Tongue (tissue), 2 donors: ENCODE data around the gene RETREG3. TPM values are rescaled to one million over a fixed set of nuclear protein-coding genes. Genes with fewer than 3 reads are reported as not detected.
A peak's percentile ranks its signal among the peaks of the same experiment; 100 is the strongest.
"Not testable (repeated sequence)": the region's sequence is repeated elsewhere in the genome, so short reads cannot be mapped to it uniquely, and the experiment has no call there.

Experiments
- DNase-seq: peaks from one replicate; pipeline ENCODE4 v3.0.0-alpha.2; 2015
- total RNA-seq: library from RNA; depleted of rRNA; stranded (reverse); fragments of >200 nt; gene quantifications from one replicate; pipeline ENCODE4 v1.2.3, GENCODE V29; 2014

RETREG3 gene
- total RNA-seq, 1 donor from 2014 or later, result 52.6 TPM

GRCh38 chr17:42612013-42612412, 2.8 kb upstream of the RETREG3 start:
- DNase-seq, result no peak

GRCh38 chr17:42609814-42610801, 934 bp upstream of the RETREG3 start:
- not testable (repeated sequence) for DNase-seq

DNA sequence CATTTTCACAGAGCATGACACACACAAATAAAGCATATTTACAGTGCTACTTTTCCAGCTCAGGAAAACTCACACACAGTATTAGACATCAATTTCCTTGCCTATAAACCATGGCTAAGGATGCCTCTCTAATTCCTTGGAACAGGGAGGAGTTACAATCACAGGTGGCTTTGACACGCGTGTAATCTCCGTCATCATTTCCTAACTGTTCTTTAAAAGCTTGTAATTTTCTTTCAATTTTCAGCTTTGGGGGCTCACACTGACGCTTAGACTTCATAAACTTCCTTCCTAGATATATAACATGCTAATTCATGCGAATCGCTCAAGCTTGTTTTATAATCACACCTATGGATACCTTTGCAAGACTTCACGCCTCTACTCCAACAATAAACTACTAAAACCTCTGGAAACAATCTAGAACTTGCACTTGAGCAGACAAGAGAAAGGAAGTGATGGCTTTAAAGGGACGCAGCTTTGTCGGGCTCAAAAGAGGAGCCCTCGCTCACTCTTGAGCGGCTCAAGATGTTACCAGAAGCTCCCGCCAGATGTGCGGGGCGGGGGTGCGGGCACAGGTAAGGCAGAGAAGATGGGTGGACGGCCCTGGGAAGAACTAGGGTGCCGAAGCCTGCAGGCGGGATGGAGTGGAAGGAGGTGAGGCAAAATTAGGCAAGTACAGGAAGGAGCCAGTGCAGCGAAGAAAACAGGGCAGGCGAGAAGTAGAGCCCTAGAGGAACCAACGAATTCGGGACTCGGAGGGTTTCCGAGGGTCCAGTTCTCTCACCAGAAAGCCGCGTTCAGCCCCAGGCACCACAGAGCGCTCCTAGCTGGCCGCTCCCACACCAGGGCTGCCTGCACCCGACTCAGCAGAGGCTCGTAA, 631 bp downstream of the RETREG3 start:
- DNase-seq, result no peak

- DNase-seq, result no peak
These were observed 1.4 kb downstream of the RETREG3 start for GRCh38 chr17:42607769-42608168.

- DNase-seq, result no peak
These were observed 5.9 kb downstream of the RETREG3 start for GRCh38 chr17:42603318-42603717.

DNA sequence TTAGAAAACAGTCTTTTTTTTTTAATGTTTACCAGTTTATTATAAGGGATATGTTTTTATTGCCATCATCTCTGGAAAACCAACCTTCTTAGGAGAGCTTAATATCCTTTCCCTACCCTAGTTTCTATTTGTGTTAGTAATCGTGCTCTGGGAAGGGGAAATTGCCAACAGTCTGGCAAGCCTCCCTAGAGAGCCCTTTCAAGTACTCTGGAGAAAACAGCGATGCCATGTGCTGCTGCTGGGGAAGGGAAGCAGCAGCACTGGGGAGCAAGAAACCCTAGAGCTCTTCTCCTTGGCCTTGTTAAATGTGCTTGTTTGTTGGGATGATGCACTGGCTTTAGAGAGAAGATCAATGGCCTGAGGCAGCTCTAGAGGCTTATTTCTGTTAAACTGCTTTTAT, 10.3 kb downstream of the RETREG3 start:
- DNase-seq, result no peak

- DNase-seq, result no peak
These were observed 12.8 kb downstream of the RETREG3 start for GRCh38 chr17:42596386-42596785.

DNA sequence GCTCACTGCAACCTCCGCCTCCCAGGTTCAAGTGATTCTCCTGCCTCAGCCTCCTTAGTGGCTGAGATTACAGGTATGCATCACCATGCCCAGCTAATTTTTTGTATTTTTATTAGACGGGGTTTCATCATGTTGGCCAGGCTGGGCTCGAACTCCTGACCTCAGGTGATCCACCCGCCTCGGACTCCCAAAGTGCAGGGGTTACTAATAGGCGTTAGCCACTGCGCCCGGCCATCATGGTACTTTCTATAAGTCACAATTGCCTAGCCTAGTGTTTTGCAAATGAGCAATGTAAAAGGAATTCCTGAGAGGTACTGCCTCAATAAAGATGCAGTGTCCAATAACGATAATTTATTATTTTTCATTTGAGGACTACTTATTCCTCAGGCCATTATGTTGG, 17.8 kb downstream of the RETREG3 start:
- no peak for DNase-seq

GRCh38 chr17:42590886-42591285, 18.3 kb downstream of the RETREG3 start:
- DNase-seq, result no peak

- peak; percentile 46 for DNase-seq
These were observed 22.5 kb downstream of the RETREG3 start for GRCh38 chr17:42586514-42587230.

DNA sequence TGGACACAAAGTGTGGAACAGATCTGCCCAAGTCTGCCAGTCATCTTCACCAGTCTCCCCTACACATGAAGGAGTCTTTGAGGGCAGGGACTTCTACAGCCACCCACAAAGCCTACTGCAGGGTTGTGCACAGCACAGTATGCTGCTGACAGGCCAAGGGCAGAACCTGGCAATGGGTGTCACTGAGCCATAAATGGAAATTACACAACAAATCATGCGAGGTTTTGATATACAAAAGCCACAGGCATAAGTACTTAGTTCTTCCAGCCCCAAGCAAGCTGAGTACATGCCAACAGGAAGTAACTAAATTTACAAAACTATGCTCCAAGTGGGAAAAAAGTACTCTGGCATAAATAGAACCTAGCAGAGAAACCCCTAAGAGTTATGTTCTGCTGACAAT, 23.8 kb downstream of the RETREG3 start:
- DNase-seq, result no peak

DNA sequence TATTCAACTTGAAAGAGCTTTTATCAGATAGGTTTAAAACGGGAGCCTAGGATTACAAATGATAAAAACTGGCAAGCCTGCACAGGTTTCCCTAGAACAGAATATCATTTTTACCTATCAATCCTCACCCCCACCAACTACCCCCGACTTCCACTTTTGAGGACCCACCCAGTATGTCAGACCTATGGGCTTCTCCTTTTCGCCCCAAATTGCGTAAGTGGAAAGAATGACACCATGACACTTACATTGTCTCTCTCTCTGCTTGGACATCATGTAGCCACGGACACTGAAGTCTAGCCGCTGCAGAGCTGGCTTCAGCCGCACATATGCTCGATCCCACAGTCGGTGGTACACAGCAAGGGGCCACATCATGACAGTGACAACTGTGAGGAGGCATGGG, 24.3 kb downstream of the RETREG3 start:
- no peak for DNase-seq

DNA sequence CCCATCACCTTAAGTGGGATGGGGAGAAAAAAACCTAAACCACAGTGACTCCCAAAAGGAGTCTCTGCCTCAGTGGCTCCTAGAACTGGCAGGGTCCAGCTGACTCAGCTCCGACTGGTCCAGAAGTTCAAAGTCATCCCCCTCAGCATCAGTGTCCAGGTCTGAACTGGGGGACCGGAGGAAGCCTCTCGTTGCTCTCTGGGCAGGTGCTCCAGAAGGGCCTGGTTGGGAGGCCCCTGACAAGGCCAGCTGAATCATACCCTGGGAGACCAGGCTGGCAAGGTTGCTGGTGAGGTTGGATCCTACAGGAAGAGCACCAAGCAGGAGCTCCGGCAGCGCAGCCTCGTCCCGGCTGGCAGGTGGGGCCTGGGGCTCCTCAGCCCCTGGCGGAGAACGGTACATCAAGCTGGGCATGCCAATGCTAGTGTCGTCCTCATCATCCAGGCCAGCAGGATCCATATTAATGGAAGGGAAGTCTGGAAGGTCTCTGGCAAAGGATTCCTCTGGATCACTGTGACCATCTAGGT, 27.4 kb downstream of the RETREG3 start:
- no peak for DNase-seq

DNA sequence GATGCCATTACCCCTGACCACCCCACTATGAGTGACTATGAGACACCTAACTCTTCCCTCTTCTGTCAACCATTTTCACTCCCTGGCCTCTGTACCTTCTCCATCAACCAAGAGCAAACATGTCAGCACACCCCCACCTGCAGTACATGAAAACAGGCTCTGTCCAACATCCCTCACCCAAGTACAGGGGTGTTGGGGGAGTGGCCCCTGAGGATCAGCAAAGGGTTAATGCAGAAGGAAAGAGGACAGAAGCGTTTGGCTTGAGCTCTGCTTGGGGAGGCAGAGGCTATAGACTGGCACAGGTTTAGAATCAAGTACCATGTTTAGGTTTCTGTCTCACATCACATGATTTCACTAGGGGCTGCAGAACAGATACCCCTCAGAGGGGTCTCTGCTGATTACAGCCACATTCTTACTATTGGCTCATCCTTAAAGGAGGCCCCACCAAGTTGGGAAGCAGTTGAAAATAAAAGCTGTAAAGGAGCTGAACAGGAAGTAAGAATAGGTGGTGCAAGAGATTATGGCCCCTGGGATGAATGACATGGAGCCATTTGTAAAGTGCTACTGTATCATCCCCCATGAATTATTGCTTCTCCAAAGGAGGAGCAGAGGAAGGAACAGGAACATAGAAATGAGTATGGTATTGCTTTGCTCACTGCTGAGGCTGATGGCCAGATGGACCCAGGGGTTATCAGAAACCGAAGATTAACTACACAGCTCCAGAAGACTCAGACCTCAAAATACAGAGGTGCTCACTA, 29.2 kb downstream of the RETREG3 start:
- DNase-seq, result no peak

DNA sequence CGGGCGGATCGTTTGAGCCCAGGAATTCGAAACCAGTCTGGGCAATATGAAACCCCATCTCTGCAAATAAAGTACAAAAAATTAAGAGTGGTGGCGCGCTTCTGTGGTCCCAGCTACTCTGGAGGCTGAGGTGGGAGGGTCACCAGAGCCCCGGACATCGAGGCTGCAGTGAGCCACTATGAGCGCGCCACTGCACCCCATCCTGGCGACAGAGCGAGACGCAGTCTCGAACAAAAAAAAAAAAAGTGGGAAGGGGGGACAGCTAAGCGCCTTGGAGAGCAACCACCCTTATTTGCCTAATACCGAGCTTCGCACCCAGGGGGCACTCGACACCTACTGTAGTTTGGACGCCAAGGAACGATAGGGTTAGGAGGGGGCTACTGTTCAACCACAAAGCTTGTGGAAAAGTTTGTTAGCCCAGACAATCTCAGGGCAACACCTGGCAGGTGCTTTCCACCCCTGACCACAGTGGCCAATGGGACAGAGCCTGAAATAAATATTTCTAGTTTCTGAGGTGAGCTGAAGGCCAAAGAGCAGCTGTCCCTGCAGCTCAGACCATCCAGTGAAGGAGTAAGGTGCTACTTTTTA, 30.8 kb downstream of the RETREG3 start:
- DNase-seq, result peak; percentile 90

DNA sequence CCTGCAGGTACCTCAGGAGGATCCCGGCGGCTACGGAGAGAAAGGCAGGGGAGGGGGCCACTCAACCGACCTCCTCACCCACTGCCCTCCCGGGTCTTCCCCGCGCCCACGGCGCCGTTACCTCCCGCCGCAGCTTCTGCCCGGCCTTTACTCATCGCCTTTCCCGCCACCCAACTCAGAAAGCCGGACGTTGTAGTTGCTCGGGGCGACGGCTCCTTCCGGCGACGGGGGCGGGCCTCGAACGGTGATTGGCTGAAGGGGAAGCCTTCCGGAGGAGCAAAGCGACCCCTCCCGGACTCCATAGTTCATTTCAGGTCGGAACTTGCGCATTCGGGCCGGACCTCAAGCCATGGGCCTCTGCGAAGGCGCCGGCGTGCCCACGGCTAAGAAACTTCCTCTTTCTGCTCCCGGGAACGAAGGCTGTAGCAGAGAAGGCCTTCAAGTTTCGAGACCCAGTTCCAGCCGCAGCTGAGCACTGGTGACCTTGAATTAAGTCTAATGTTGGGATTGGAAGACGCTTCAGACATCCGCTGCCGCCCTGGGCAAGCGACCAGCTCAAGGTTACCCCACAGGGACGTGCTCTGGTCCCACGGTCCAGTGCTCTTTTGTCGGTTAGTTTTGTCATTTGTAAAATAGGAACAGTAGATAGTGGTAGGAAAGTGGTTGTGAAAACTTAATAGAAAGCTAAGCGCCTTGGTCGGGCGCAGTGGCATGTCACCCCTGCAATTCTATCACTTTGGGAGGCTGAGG, 31.5 kb downstream of the RETREG3 start, which contains the start of gene PSMC3IP:
PSMC3IP (minus strand) TSS at position 198 of the 750 bp plus-strand sequence; CDS start at position 155, 43 bp downstream.
- peak; percentile 98 for DNase-seq

DNA sequence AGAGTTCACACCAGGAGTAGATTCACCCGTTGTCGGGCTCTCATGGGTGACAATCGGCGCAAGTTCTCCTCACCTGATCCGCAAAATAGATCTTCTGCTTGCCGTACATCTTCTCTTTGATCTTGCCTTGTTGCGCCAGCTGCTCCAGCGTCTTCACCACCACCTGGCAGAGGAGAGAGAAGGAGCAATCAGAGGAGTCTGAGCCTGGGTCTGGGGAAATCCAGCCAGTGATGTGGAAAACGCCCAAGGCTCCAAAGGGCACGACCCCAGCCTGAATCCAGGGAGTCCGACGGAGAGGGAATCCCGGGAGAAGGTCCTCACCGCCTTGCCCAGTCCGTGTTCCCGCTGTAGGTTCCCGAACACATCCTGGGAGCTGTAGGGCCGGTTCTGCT, 32.0 kb downstream of the RETREG3 start:
- no peak for DNase-seq

GRCh38 chr17:42574463-42574862, 34.7 kb downstream of the RETREG3 start:
- DNase-seq, result no peak

DNA sequence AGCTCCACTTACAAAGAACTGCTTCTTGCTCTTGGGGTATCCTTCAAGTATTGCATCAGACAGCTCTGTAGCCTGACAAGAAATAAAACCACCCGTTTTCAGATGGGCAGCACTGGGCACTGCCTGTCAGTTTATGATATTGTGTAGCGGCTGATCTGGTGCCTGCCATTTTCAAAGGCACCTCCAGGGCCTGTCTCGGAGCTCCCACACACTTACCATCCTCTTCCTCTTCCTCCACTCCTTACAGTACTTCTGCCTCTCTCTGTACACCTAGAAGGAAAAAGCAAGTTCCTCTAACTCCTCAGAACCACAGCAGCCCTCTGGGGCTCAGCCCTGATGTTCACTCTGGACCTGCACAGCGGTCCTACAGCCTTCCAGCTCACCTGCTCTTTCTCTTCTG, 36.1 kb downstream of the RETREG3 start:
- DNase-seq, result no peak
